Globus pallidus (tissue), 1 donor: ENCODE data around the gene ANO3.
"Not testable (repeated sequence)": the region's sequence is repeated elsewhere in the genome, so short reads cannot be mapped to it uniquely, and the experiment has no call there.

Experiments used
- DNase-seq: peaks from one replicate; pipeline ENCODE4 v3.0.0-alpha.2; 2015; ENCODE audit warnings: low spot score

The ANO3 gene

GRCh38 chr11:26575946-26576345 lies 244.0 kb downstream of the ANO3 start:
- no peak for DNase-seq

GRCh38 chr11:26578998-26579661 lies 247.2 kb downstream of the ANO3 start:
- DNase-seq = no peak

GRCh38 chr11:26579683-26580082 lies 247.8 kb downstream of the ANO3 start:
- DNase-seq = no peak

- no peak for DNase-seq
Measured at GRCh38 chr11:26580929-26581328, 249.0 kb downstream of the ANO3 start.

- DNase-seq = no peak
Measured at GRCh38 chr11:26583550-26583949, 251.6 kb downstream of the ANO3 start.

- DNase-seq = no peak
Measured at GRCh38 chr11:26584818-26585217, 252.9 kb downstream of the ANO3 start.

- no peak for DNase-seq
Measured at GRCh38 chr11:26587073-26587472, 255.1 kb downstream of the ANO3 start.

GRCh38 chr11:26593691-26594090 lies 261.8 kb downstream of the ANO3 start:
- no peak for DNase-seq

- DNase-seq = not testable (repeated sequence)
Measured at GRCh38 chr11:26595207-26595865, 263.4 kb downstream of the ANO3 start.

GRCh38 chr11:26597049-26597689 lies 265.2 kb downstream of the ANO3 start:
- DNase-seq = not testable (repeated sequence)

GRCh38 chr11:26597899-26598298 lies 266.0 kb downstream of the ANO3 start:
- DNase-seq = no peak

- DNase-seq = no peak
Measured at GRCh38 chr11:26599425-26599824, 267.5 kb downstream of the ANO3 start.

- no peak for DNase-seq
Measured at GRCh38 chr11:26599876-26600434, 268.0 kb downstream of the ANO3 start.

GRCh38 chr11:26607725-26608506 lies 276.0 kb downstream of the ANO3 start:
- DNase-seq = no peak

- no peak for DNase-seq
Measured at GRCh38 chr11:26608507-26609146, 276.7 kb downstream of the ANO3 start.

GRCh38 chr11:26613759-26614158 lies 281.8 kb downstream of the ANO3 start:
- no peak for DNase-seq

GRCh38 chr11:26618441-26618840 lies 286.5 kb downstream of the ANO3 start:
- no peak for DNase-seq

GRCh38 chr11:26620282-26621045 lies 288.5 kb downstream of the ANO3 start:
- no peak for DNase-seq

- DNase-seq = no peak
Measured at GRCh38 chr11:26621132-26621531, 289.2 kb downstream of the ANO3 start.

GRCh38 chr11:26622181-26622580 lies 290.3 kb downstream of the ANO3 start:
- DNase-seq = no peak

- no peak for DNase-seq
Measured at GRCh38 chr11:26623076-26623659, 291.2 kb downstream of the ANO3 start.
